DND-41 (cell line): ENCODE data around the gene FOXP1.

Experiments
- CTCF ChIP-seq: IDR thresholded peaks from 2 replicates; pipeline ENCODE4 v1.5.1; 2012; ENCODE audit warnings: borderline replicate concordance, low read length, moderate library complexity, mild to moderate bottlenecking; ENCODE audit not compliant: poor library complexity, severe bottlenecking; ENCODE audit errors: extremely low read depth
- EZH2 ChIP-seq: IDR thresholded peaks from 3 replicates; pipeline ENCODE4 v1.6.1; 2012; ENCODE audit warnings: borderline replicate concordance, low read depth, mild to moderate bottlenecking, moderate library complexity, low read length, inconsistent platforms; ENCODE audit not compliant: severe bottlenecking

- TF ChIP-seq CTCF = no peak
- no peak for TF ChIP-seq EZH2
These were observed 516.7 kb downstream of the FOXP1 start for GRCh38 chr3:71066849-71067261.
